H1 (cell line): ENCODE data around the gene IKBIP.

Experiments
- CHD1 ChIP-seq: IDR thresholded peaks from 2 replicates; pipeline ENCODE4 v1.6.1; 2012; ENCODE audit warnings: low read depth, low read length, improper control_type of control experiment
- SIX5 ChIP-seq: IDR thresholded peaks from 2 replicates; pipeline ENCODE4 v1.6.1; 2011; ENCODE audit warnings: mild to moderate bottlenecking, low read depth, low read length

DNA sequence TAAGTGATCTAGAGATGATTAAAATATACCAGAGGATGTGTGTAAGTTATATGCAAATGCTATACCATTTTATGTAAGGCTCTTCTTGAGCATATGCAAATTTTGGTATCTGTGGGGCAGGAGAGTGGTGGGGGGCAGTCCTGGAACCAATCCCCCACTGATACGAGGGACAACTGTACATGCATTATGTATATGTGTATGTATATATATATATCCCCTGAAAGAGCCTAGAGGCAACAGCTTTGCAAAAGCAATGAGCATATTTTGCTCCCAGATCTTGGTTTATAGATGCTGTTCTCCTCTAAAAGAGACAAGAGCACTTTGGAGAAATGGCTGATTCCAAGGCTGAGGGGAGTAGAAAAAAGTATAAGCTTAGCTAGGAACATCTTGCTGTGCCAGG, 63.5 kb downstream of the IKBIP start:
- no peak for TF ChIP-seq SIX5
- TF ChIP-seq CHD1 = no peak
